Transverse colon (tissue), 4 donors: ENCODE results near the gene ZYX. TPM values are rescaled to one million over a fixed set of nuclear protein-coding genes. Genes with fewer than 3 reads are reported as not detected.

Experiments used
- DNase-seq: peaks from one replicate; pipeline ENCODE4 v3.0.0-alpha.2; 2019
- H3K27ac ChIP-seq, 4 donors: fragments of 200-600 bp; sonication (generic); 2 replicates each; pipeline ENCODE4 v1.5.1; 2016 to 2018; ENCODE audit warnings: inconsistent platforms in 4 of 4
- H3K27me3 ChIP-seq: fragments of 200-600 bp; sonication (generic); 2 replicates; pipeline ENCODE4 v1.5.1; 2017; ENCODE audit warnings: inconsistent platforms
- H3K36me3 ChIP-seq, 4 donors: fragments of 200-600 bp; sonication (generic); 2 replicates each; pipeline ENCODE4 v1.5.1; 2017 to 2019; ENCODE audit warnings: inconsistent platforms in 4 of 4
- H3K4me1 ChIP-seq, 4 donors: fragments of 200-600 bp; sonication (generic); 2 replicates each; pipeline ENCODE4 v1.5.1; 2017 to 2020; ENCODE audit warnings: inconsistent platforms in 4 of 4
- H3K4me3 ChIP-seq, 4 donors: fragments of 200-600 bp; sonication (generic); 1 replicate in 1 of 4; 2 replicates in 3 of 4; pipeline versions ENCODE4 v1.5.1 to v1.6.1; 2017 to 2019; ENCODE audit warnings: inconsistent platforms in 4 of 4
- H3K9me3 ChIP-seq, 2 donors: fragments of 200-600 bp; sonication (generic); 2 replicates each; pipeline ENCODE4 v1.5.1; 2017 to 2019; ENCODE audit warnings: inconsistent platforms in 2 of 2
- EP300 ChIP-seq: sonication (generic); formaldehyde crosslinking; IDR thresholded peaks from one replicate; pipeline ENCODE4 v1.6.1; 2017; ENCODE audit warnings: antibody characterized with exemption, low read depth
- POLR2A ChIP-seq: fragments of 450-650 bp; IDR thresholded peaks from one replicate; pipeline ENCODE4 v1.6.1; 2016; ENCODE audit warnings: antibody characterized with exemption, mild to moderate bottlenecking, moderate library complexity
- POLR2AphosphoS5 ChIP-seq, 3 donors: sonication (generic); formaldehyde crosslinking; IDR thresholded peaks; one replicate each; pipeline ENCODE4 v1.6.1; 2016; ENCODE audit warnings: antibody characterized with exemption in 3 of 3
- whole genome bisulfite sequencing, 2 donors: methylation state at CpG; one replicate each; pipeline ENCODE4 v1.1.5; 2018; ENCODE audit warnings: low coverage in 1 of 2; 5-methylcytosine and 5-hydroxymethylcytosine counted together
- in situ Hi-C, 4 donors: fragments of 200-750 bp; cut with MboI; loops; one replicate each; pipeline versions ENCODE4 v1.15.0 to v1.15.1; 2017; ENCODE audit warnings: low sequenced_read_pairs in 3 of 4, low pct_ligation_motif_present in 1 of 4, low pct_unique_long_range_greater_than_20kb in 1 of 4
- intact Hi-C: fragments of 100-400 bp; cut with DNase I; formaldehyde crosslinking; loops from one replicate; pipeline ENCODE4 v1.15.1; 2023; ENCODE audit warnings: low total_unique reads
- total RNA-seq, 4 donors: library from RNA; depleted of rRNA; stranded (reverse); fragments of >200 nt; gene quantifications; one replicate each; pipeline ENCODE4 v1.1.0, GENCODE V29; 2016
- TF ChIP-seq, protein P1 (sequence below), 5 experiments: fragments of 200-600 bp in 3 of 5; fragments of 450-650 bp in 2 of 5; sonication (generic) in 3 of 5; IDR thresholded peaks; 1 replicate in 2 of 5; 2 replicates in 3 of 5; pipeline ENCODE4 v1.5.1; 2016 to 2017; ENCODE audit warnings: antibody characterized with exemption in 5 of 5, inconsistent platforms in 3 of 5, mild to moderate bottlenecking in 2 of 5, moderate library complexity in 1 of 5

ZYX gene
- total RNA-seq, 4 donors from 2014 or later = 45.2 to 217 (median 110) TPM

DNA sequence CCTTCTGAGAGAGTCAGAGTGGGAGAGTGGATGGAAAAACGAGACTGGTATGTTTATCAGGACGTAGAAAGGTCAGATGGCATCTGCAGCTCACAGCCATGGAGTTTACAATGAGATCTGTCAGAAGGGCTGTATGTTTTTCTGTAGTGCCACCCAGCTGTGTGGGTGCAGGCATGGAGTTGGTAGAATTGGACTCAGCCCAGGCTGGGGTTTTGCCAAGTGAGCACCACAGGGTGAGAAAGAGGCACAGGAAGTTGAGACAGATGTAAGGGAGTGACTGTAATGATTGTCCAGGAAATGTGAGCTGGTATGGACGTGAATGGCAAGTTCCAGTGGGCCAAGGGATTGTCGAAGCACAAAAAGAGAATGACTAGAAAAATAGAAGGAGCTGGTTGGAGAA is 9.1 kb upstream of the ZYX start:
- intact Hi-C loops (no loop called here), in situ Hi-C loops (no loop called here)
- Histone ChIP-seq H3K4me3 (no peak overlapping the region), H3K9me3 (no peaks in the 10 kb centered on the region), H3K27ac (peak overlapping the region; percentile 15 to 58 (median 36)), H3K4me1 (peaks cover 0 to 63% (median 25%) of the 10 kb centered on the region in 4 donors), H3K27me3 (no peaks in the 10 kb centered on the region), H3K36me3 (no peaks in the 10 kb centered on the region)
- no peak for TF ChIP-seq EP300
- no peak for TF ChIP-seq POLR2A
- TF ChIP-seq, protein P1, sequence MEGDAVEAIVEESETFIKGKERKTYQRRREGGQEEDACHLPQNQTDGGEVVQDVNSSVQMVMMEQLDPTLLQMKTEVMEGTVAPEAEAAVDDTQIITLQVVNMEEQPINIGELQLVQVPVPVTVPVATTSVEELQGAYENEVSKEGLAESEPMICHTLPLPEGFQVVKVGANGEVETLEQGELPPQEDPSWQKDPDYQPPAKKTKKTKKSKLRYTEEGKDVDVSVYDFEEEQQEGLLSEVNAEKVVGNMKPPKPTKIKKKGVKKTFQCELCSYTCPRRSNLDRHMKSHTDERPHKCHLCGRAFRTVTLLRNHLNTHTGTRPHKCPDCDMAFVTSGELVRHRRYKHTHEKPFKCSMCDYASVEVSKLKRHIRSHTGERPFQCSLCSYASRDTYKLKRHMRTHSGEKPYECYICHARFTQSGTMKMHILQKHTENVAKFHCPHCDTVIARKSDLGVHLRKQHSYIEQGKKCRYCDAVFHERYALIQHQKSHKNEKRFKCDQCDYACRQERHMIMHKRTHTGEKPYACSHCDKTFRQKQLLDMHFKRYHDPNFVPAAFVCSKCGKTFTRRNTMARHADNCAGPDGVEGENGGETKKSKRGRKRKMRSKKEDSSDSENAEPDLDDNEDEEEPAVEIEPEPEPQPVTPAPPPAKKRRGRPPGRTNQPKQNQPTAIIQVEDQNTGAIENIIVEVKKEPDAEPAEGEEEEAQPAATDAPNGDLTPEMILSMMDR (IDR thresholded peaks at IDR 0.05) = no peak
- no peak for TF ChIP-seq POLR2AphosphoS5 (IDR thresholded peaks at IDR 0.05)
- peak; percentile 81 for DNase-seq
- 23 to 24% methylated on average over 4 of the region's 4 CpGs for WGBS, 2 donors

DNA sequence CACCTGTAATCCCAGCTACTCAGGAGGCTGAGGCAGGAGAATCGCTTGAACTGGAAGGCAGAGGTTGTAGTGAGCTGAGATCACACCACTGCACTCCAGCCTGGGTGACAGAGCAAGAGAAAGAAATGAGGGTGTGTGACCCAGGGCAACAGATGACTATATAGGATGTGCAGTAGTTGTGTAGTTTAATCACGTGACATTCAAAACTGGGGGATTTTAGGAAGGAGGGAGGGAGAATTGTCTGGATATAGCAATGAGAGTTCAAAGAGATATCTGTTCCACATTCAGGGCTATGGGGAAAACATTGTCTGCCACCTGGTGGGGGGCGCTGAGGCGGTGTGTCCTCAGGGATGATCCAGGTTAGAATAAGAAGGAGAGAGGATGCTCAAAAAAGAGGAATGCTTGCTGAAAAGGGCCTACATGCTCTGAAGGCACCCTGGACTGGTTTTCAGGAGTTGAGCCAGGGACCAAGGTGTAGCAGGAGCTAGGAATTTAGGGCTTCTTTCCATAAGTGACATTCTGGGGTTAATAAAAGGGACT is 7.8 kb upstream of the ZYX start:
- H3K9me3 ChIP-seq = no peaks in the 10 kb centered on the region
- in situ Hi-C loops = no loop called here
- no peak for DNase-seq
- peaks cover 0 to 56% (median 19%) of the 10 kb centered on the region in 4 donors for H3K4me1 ChIP-seq
- intact Hi-C loops = no loop called here
- TF ChIP-seq EP300 (no peak), POLR2AphosphoS5 (IDR thresholded peaks at IDR 0.05) (no peak), POLR2A (no peak)
- TF ChIP-seq, protein P1 (IDR thresholded peaks at IDR 0.05) = no peak
- H3K4me3 ChIP-seq = no peak overlapping the region
- no peak overlapping the region for H3K27ac ChIP-seq
- no peaks in the 10 kb centered on the region for H3K27me3 ChIP-seq
- WGBS, 2 donors = 88 to 90% methylated on average over 3 to 4 of the region's 4 CpGs
- no peaks in the 10 kb centered on the region for H3K36me3 ChIP-seq

DNA sequence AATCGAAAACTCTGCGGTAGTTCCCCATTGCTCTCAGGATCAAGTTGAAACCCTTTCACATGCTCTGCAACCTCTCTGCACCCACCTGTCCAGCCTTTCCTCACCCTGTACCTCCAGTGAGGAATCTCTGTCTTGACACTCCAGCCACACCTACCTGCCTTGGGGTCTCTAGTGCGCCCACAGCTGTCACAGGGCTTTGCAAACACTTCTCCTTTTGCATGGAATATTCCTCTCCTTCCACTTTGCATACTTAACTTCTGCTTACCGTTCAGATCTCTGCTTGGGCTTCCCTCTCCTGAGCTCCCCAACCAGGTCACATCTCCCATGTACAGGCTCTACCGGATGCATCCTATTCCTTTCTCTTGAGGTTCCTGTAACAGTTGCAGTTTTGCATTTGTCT is 6.6 kb upstream of the ZYX start:
- intact Hi-C loops = no loop called here
- Histone ChIP-seq H3K27ac (no peak overlapping the region), H3K9me3 (no peaks in the 10 kb centered on the region), H3K4me1 (peaks cover 10 to 55% (median 20%) of the 10 kb centered on the region in 4 donors), H3K4me3 (no peak overlapping the region), H3K27me3 (no peaks in the 10 kb centered on the region), H3K36me3 (no peaks in the 10 kb centered on the region)
- TF ChIP-seq, protein P1 (IDR thresholded peaks at IDR 0.05) = no peak
- TF ChIP-seq EP300 = no peak
- TF ChIP-seq POLR2A = no peak
- no peak for TF ChIP-seq POLR2AphosphoS5 (IDR thresholded peaks at IDR 0.05)
- WGBS, 2 donors = 77 to 87% methylated on average over 5 of the region's 5 CpGs
- in situ Hi-C loops = no loop called here
- no peak for DNase-seq

DNA sequence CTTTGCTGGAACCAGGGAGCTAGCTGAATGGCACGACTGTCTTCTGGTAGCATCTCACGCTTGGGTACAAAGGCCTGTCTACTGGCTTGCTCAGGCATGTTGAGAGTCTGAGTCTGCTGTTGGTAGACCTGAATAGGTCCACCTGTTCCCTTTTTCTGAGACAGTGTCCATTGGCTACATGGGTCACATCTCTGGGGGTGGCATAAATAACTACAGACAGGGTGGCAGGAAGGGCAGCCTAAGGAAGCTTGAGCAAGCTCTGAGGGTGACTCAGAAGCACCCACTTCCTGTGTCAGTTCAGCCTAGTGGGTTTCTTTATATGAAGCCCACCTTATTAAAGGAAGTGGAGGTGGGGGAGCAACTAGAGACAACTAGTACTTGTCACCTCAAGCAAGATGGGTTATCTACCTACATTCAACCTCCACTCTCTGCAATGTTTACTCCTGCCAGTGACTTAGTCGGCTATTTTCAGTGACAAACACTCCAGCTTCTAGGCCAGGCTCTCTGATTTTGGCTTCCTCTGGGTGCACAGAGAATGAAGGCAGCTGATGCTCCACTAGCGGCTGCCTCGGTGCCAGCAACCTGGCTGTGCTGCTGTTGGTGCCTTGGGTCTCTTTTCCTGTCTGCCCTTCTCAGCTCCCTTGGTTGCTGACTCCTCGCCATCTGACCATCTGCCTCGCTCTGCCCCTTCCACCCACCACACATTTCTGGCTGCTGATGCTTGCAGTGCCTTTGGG is 5.7 kb upstream of the ZYX start:
- WGBS, 2 donors = 83 to 87% methylated on average over 2 to 7 of the region's 7 CpGs
- no peak overlapping the region for H3K4me3 ChIP-seq
- no peak for TF ChIP-seq POLR2AphosphoS5 (IDR thresholded peaks at IDR 0.05)
- TF ChIP-seq POLR2A = no peak
- TF ChIP-seq EP300 = no peak
- TF ChIP-seq, protein P1 (IDR thresholded peaks at IDR 0.05) = no peak
- peaks cover 14 to 51% (median 18%) of the 10 kb centered on the region in 4 donors for H3K4me1 ChIP-seq
- in situ Hi-C loops (no loop called here), intact Hi-C loops (no loop called here)
- H3K9me3 ChIP-seq = no peaks in the 10 kb centered on the region
- no peak for DNase-seq
- no peaks in the 10 kb centered on the region for H3K36me3 ChIP-seq
- no peaks in the 10 kb centered on the region for H3K27me3 ChIP-seq
- H3K27ac ChIP-seq = peak overlapping the region; percentile 26 to 97 (median 67)
